K562 (cell line): ENCODE results near the gene ZBTB7A. TPM values are rescaled to one million over a fixed set of nuclear protein-coding genes. Genes with fewer than 3 reads are reported as not detected.
A peak's percentile ranks its signal among the peaks of the same experiment; 100 is the strongest.

Source experiments
- SAP30 ChIP-seq: fragments of 200-600 bp; sonication (generic); IDR thresholded peaks from 2 replicates; pipeline ENCODE4 v1.6.1; 2012; ENCODE audit warnings: borderline replicate concordance, low read depth, mild to moderate bottlenecking, moderate library complexity, low read length, control low read depth, inconsistent platforms; ENCODE audit not compliant: insufficient read depth, poor library complexity, severe bottlenecking
- polyA plus RNA-seq, 8 experiments: library from polyadenylated mRNA; depleted of rRNA in 4 of 8; stranded (reverse) in 5 of 8; unstranded in 3 of 8; fragments of >200 nt; fragmentation: Nextera tagmentation in 2 of 8; fragmentation: Illumina TruSeq in 1 of 8; extraction: Ambion mirVana in 2 of 8; extraction: Trizol in 1 of 8; gene quantifications; 2 replicates each; pipeline versions ENCODE4 v1.2.1 to v1.2.3, GENCODE V29; 2011 to 2014; ENCODE audit warnings: inconsistent platforms in 1 of 8, missing spikeins in 1 of 8
- total RNA-seq, 7 experiments: library from RNA; depleted of rRNA in 6 of 7; stranded (reverse); fragments of >200 nt in 6 of 7; fragmentation: Illumina TruSeq in 2 of 7; extraction: Trizol in 2 of 7; gene quantifications; 2 replicates each; pipeline versions ENCODE4 v1.2.1 to v1.2.3, GENCODE V29; 2011 to 2021; ENCODE audit warnings: low replicate concordance in 1 of 7
- TF ChIP-seq, protein P1 (sequence below), 2 experiments: fragments of 450-650 bp; conservative IDR thresholded peaks; 2 replicates each; pipeline ENCODE4 v1.6.1; 2017; ENCODE audit warnings: mild to moderate bottlenecking in 2 of 2, moderate library complexity in 2 of 2
- TF ChIP-seq, protein P2 (sequence below): sonication (generic); formaldehyde crosslinking; IDR thresholded peaks from 2 replicates; pipeline ENCODE4 v1.8.0; 2022; ENCODE audit warnings: mild to moderate bottlenecking, missing genetic modification reagents, borderline replicate concordance
- TF ChIP-seq, protein P3 (sequence below): fragments of 200-800 bp; sonication (Bioruptor generic); IDR thresholded peaks from 2 replicates; pipeline ENCODE4 v1.6.1; 2017; ENCODE audit warnings: missing genetic modification characterization, missing compliant biosample characterization

The ZBTB7A gene
- total and polyA plus RNA-seq, 9 of the 15 experiments (the other 6 are each of a cell fraction or from before 2014, with no cell fraction given): 0.11 to 34.0 (median 4.6) TPM

DNA sequence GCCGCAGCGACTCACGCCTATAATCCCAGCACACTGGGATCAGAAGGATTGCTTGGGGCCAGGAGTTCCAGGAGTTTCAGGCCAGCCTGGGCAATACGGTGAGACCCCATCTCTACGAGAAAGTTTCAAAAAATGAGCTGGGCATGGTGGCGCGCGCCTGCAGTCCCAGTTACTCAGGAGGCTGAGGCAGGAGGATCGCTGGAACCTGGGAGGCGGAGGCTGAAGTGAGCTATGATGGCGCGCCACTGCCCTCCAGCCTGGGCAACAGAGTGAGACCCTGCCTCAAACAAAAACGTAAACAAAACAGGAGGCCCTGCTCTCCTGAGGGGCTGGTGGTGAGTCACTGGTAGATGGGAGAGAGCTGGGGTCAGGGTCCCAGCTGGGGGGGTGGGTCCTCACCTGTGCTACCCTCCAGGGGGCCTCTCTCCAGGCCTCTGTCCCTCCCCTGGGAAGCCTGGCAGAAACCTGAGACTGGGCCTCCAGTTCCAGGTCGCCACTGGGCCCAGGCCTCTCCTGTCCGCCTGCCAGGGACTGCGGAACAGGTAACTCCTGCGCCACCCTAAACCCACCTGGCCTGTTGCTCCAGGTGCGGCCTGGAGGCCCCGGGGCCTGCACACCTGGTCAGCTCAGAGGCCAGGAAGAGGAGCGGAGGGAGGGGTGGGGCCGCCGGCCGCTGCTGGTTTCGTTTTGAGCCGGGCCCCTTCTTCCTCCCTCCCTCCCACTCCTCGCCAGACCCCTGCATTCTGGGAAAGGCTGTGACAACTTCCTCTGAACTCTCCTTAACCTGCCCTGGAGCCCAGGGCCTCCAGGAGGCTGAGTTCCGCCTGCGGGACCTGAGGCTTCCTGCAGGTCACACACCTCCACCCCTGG is 17.2 kb upstream of the ZBTB7A start (continued):
- TF ChIP-seq, protein P1, sequence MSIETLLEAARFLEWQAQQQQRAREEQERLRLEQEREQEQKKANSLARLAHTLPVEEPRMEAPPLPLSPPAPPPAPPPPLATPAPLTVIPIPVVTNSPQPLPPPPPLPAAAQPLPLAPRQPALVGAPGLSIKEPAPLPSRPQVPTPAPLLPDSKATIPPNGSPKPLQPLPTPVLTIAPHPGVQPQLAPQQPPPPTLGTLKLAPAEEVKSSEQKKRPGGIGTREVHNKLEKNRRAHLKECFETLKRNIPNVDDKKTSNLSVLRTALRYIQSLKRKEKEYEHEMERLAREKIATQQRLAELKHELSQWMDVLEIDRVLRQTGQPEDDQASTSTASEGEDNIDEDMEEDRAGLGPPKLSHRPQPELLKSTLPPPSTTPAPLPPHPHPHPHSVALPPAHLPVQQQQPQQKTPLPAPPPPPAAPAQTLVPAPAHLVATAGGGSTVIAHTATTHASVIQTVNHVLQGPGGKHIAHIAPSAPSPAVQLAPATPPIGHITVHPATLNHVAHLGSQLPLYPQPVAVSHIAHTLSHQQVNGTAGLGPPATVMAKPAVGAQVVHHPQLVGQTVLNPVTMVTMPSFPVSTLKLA (conservative IDR thresholded peaks at IDR 0.05): peak in 1 of 2 experiments; percentile 34; a peak in 1 of 4 replicates
- no peak for TF ChIP-seq SAP30
- TF ChIP-seq, protein P2, sequence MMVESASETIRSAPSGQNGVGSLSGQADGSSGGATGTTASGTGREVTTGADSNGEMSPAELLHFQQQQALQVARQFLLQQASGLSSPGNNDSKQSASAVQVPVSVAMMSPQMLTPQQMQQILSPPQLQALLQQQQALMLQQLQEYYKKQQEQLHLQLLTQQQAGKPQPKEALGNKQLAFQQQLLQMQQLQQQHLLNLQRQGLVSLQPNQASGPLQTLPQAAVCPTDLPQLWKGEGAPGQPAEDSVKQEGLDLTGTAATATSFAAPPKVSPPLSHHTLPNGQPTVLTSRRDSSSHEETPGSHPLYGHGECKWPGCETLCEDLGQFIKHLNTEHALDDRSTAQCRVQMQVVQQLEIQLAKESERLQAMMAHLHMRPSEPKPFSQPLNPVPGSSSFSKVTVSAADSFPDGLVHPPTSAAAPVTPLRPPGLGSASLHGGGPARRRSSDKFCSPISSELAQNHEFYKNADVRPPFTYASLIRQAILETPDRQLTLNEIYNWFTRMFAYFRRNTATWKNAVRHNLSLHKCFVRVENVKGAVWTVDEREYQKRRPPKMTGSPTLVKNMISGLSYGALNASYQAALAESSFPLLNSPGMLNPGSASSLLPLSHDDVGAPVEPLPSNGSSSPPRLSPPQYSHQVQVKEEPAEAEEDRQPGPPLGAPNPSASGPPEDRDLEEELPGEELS (CRISPR knock-in tag): no peak
- TF ChIP-seq, protein P3, sequence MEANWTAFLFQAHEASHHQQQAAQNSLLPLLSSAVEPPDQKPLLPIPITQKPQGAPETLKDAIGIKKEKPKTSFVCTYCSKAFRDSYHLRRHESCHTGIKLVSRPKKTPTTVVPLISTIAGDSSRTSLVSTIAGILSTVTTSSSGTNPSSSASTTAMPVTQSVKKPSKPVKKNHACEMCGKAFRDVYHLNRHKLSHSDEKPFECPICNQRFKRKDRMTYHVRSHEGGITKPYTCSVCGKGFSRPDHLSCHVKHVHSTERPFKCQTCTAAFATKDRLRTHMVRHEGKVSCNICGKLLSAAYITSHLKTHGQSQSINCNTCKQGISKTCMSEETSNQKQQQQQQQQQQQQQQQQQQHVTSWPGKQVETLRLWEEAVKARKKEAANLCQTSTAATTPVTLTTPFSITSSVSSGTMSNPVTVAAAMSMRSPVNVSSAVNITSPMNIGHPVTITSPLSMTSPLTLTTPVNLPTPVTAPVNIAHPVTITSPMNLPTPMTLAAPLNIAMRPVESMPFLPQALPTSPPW (CRISPR knock-in tag): peak; percentile 36; the same call in 1 of the 2 replicates
- TF ChIP-seq, all 486 proteins: peak for 23
